ENCODE data around the gene CNPY3.

GRCh38 chr6:42916288-42916687 is 13.0 kb upstream of the CNPY3 start:
- TF ChIP-seq CEBPG (CRISPR knock-in tag; IDR thresholded peaks at IDR 0.05) (no peak), POLR2A (IDR thresholded peaks at IDR 0.05; ENCODE audit: insufficient read depth in 1 of 2, low read depth in 2 of 2, low read length in 2 of 2) (no peak), EP300 (IDR thresholded peaks at IDR 0.05; ENCODE audit: low read depth in 2 of 2, low read length in 2 of 2) (no peak), EP300 (CRISPR knock-in tag; IDR thresholded peaks at IDR 0.05; ENCODE audit: borderline replicate concordance) (no peak), NBN (conservative IDR thresholded peaks at IDR 0.05) (no peak), HNRNPL (IDR thresholded peaks at IDR 0.05; ENCODE audit: low read depth, low read length) (no peak), BORCS8-MEF2B (CRISPR knock-in tag; IDR thresholded peaks at IDR 0.05) (no peak)
